Measurements from ENCODE around the gene MYH14. TPM values are rescaled to one million over a fixed set of nuclear protein-coding genes. Genes with fewer than 3 reads are reported as not detected.

The MYH14 gene
- total RNA-seq, 2 experiments from 2014 or later: not detected

- Histone ChIP-seq H3K9me2 (ENCODE audit: insufficient read depth, low read length) (no peaks in the 10 kb centered on the region), H3K79me2 (ENCODE audit: insufficient read depth, low read depth, low read length) (peaks cover 3% of the 10 kb centered on the region; the same call in 1 of the 2 replicates), H4K20me1 (ENCODE audit: insufficient read depth, low read length) (no peaks in the 10 kb centered on the region; the same call in 1 of the 2 replicates), H3K9me3 (ENCODE audit: low read length) (no peaks in the 10 kb centered on the region), H2AFZ (ENCODE audit: low read length) (no peak overlapping the region), H3K4me2 (ENCODE audit: low read length) (no peak overlapping the region), H3K4me1 (ENCODE audit: insufficient read depth, low read length, poor library complexity, severe bottlenecking) (peaks cover 10% of the 10 kb centered on the region), H3K36me3 (ENCODE audit: insufficient read depth, low read length) (peaks cover 50% of the 10 kb centered on the region), H3K27ac (ENCODE audit: low read depth, low read length, poor library complexity, severe bottlenecking) (no peak overlapping the region), H3K4me3 (ENCODE audit: low read depth, low read length, poor library complexity, severe bottlenecking) (no peak overlapping the region)
- BruUV-seq (replicated peaks): no TSS peak
- ChIA-PET POLR2A (interaction anchor here (1.2 kb wide), 1 partner anchor 33 kb away, joined by 5 read pairs; no protein-coding TSS in a partner anchor), CTCF (ENCODE audit: unreplicated experiment) (no interaction called here)
- no peak for DNase-seq (ENCODE audit: low spot score)
- TF ChIP-seq, protein P1, sequence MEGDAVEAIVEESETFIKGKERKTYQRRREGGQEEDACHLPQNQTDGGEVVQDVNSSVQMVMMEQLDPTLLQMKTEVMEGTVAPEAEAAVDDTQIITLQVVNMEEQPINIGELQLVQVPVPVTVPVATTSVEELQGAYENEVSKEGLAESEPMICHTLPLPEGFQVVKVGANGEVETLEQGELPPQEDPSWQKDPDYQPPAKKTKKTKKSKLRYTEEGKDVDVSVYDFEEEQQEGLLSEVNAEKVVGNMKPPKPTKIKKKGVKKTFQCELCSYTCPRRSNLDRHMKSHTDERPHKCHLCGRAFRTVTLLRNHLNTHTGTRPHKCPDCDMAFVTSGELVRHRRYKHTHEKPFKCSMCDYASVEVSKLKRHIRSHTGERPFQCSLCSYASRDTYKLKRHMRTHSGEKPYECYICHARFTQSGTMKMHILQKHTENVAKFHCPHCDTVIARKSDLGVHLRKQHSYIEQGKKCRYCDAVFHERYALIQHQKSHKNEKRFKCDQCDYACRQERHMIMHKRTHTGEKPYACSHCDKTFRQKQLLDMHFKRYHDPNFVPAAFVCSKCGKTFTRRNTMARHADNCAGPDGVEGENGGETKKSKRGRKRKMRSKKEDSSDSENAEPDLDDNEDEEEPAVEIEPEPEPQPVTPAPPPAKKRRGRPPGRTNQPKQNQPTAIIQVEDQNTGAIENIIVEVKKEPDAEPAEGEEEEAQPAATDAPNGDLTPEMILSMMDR (conservative IDR thresholded peaks at IDR 0.05; ENCODE audit: low read length): no peak
- no peak for TF ChIP-seq EZH2phosphoT487 (IDR thresholded peaks at IDR 0.05; ENCODE audit: borderline replicate concordance, low read depth, low read length)
- intact Hi-C loops (cut with micrococcal nuclease; ENCODE audit: unreplicated experiment): loop anchor here (10.0 kb wide), 1 partner anchor 1285 kb away; no protein-coding TSS in a partner anchor
Measured at GRCh38 chr19:50320051-50320450, 116.6 kb downstream of the MYH14 start.

- BruUV-seq (replicated peaks): no TSS peak
- intact Hi-C loops (cut with micrococcal nuclease; ENCODE audit: unreplicated experiment): loop anchor here (10.0 kb wide), 1 partner anchor 1284 kb away; no protein-coding TSS in a partner anchor
- DNase-seq (ENCODE audit: low spot score): no peak
- CTCF ChIA-PET (ENCODE audit: unreplicated experiment): no interaction called here
- Histone ChIP-seq H3K36me3 (ENCODE audit: insufficient read depth, low read length) (peaks cover 50% of the 10 kb centered on the region), H3K9me2 (ENCODE audit: insufficient read depth, low read length) (no peaks in the 10 kb centered on the region), H3K4me1 (ENCODE audit: insufficient read depth, low read length, poor library complexity, severe bottlenecking) (peaks cover 14% of the 10 kb centered on the region), H3K79me2 (ENCODE audit: insufficient read depth, low read depth, low read length) (peaks cover 6% of the 10 kb centered on the region; the same call in 1 of the 2 replicates), H2AFZ (ENCODE audit: low read length) (no peak overlapping the region), H3K9me3 (ENCODE audit: low read length) (no peaks in the 10 kb centered on the region), H4K20me1 (ENCODE audit: insufficient read depth, low read length) (no peaks in the 10 kb centered on the region; the same call in 1 of the 2 replicates), H3K27ac (ENCODE audit: low read depth, low read length, poor library complexity, severe bottlenecking) (no peak overlapping the region), H3K4me3 (ENCODE audit: low read depth, low read length, poor library complexity, severe bottlenecking) (no peak overlapping the region), H3K4me2 (ENCODE audit: low read length) (no peak overlapping the region)
- TF ChIP-seq EZH2phosphoT487 (IDR thresholded peaks at IDR 0.05; ENCODE audit: borderline replicate concordance, low read depth, low read length): no peak
- TF ChIP-seq, protein P1 (conservative IDR thresholded peaks at IDR 0.05; ENCODE audit: low read length): no peak
- POLR2A ChIA-PET: interaction anchor here (1.2 kb wide), 1 partner anchor 34 kb away, joined by 5 read pairs; no protein-coding TSS in a partner anchor
Measured at GRCh38 chr19:50320596-50320995, 117.2 kb downstream of the MYH14 start.

- peaks cover 12% of the 10 kb centered on the region for H3K79me2 ChIP-seq (ENCODE audit: insufficient read depth, low read depth, low read length)
- H3K9me2 ChIP-seq (ENCODE audit: insufficient read depth, low read length): no peaks in the 10 kb centered on the region
- no peak overlapping the region for H3K4me2 ChIP-seq (ENCODE audit: low read length)
- TF ChIP-seq, protein P1 (conservative IDR thresholded peaks at IDR 0.05; ENCODE audit: low read length): no peak
- no peak for TF ChIP-seq EZH2phosphoT487 (IDR thresholded peaks at IDR 0.05; ENCODE audit: borderline replicate concordance, low read depth, low read length)
- H3K27ac ChIP-seq (ENCODE audit: low read depth, low read length, poor library complexity, severe bottlenecking): no peak overlapping the region
- peaks cover 11% of the 10 kb centered on the region for H4K20me1 ChIP-seq (ENCODE audit: insufficient read depth, low read length)
- intact Hi-C loops (cut with micrococcal nuclease; ENCODE audit: unreplicated experiment): loop anchor here (10.0 kb wide), 1 partner anchor 1283 kb away; no protein-coding TSS in a partner anchor
- no peak overlapping the region for H3K4me3 ChIP-seq (ENCODE audit: low read depth, low read length, poor library complexity, severe bottlenecking)
- H2AFZ ChIP-seq (ENCODE audit: low read length): no peak overlapping the region
- ChIA-PET CTCF (ENCODE audit: unreplicated experiment) (no interaction called here), POLR2A (no interaction called here)
- no TSS peak for BruUV-seq (replicated peaks)
- DNase-seq (ENCODE audit: low spot score): no peak
- no peaks in the 10 kb centered on the region for H3K9me3 ChIP-seq (ENCODE audit: low read length)
- peaks cover 50% of the 10 kb centered on the region for H3K36me3 ChIP-seq (ENCODE audit: insufficient read depth, low read length)
- peaks cover 17% of the 10 kb centered on the region for H3K4me1 ChIP-seq (ENCODE audit: insufficient read depth, low read length, poor library complexity, severe bottlenecking)
Measured at GRCh38 chr19:50321831-50322230, 118.4 kb downstream of the MYH14 start.
